H1 (cell line): ENCODE results near the gene MYH16. TPM values are rescaled to one million over a fixed set of nuclear protein-coding genes. Genes with fewer than 3 reads are reported as not detected.

Experiments
- CTCF ChIA-PET: fragments of 300-600 bp; sonication (Branson Sonifier 250); formaldehyde crosslinking; loops from one replicate; lab custom pipeline; 2021; ENCODE audit not compliant: partially characterized antibody; lab: Charles Lee
- POLR2A ChIA-PET: fragments of 300-600 bp; sonication (Branson Sonifier 250); formaldehyde crosslinking; loops from one replicate; lab custom pipeline; 2021; ENCODE audit warnings: inconsistent platforms; ENCODE audit not compliant: partially characterized antibody; lab: Charles Lee
- DNase-seq, 2 experiments: peaks; one replicate each; pipeline versions ENCODE4 v3.0.0 to v3.0.0-alpha.2; 2010 to 2022; ENCODE audit warnings: low spot score in 2 of 2, low read depth in 1 of 2, mixed read lengths in 1 of 2
- FAIRE-seq: peaks from 2 replicates; lab custom pipeline; 2011; peaks lifted over from hg19 to GRCh38; lab: Jason Lieb, UNC
- H2AFZ ChIP-seq: 2 replicates; pipeline ENCODE4 v1.8.1; 2012; ENCODE audit warnings: low read length, inconsistent platforms
- H2AK5ac ChIP-seq: 2 replicates; pipeline ENCODE4 v1.6.1; 2013; ENCODE audit warnings: low read depth, low read length
- H2BK120ac ChIP-seq: replicated peaks from 2 replicates; pipeline ENCODE3; 2013; ENCODE audit warnings: low read depth, low read length, inconsistent platforms
- H2BK12ac ChIP-seq: 2 replicates; pipeline ENCODE4 v1.6.1; 2013; ENCODE audit warnings: low read depth, low read length
- H2BK15ac ChIP-seq: 2 replicates; pipeline ENCODE4 v1.6.1; 2013; ENCODE audit warnings: low read length
- H2BK20ac ChIP-seq: 2 replicates; pipeline ENCODE4 v1.6.1; 2013; ENCODE audit warnings: low read length
- H2BK5ac ChIP-seq: 2 replicates; pipeline ENCODE4 v1.6.1; 2013; ENCODE audit warnings: low read depth, low read length
- H3K14ac ChIP-seq: 2 replicates; pipeline ENCODE4 v1.6.1; 2013; ENCODE audit warnings: inconsistent platforms; ENCODE audit not compliant: insufficient read length
- H3K18ac ChIP-seq: 2 replicates; pipeline ENCODE4 v1.6.1; 2013; ENCODE audit warnings: low read length; ENCODE audit errors: extremely low read depth
- H3K23ac ChIP-seq: 2 replicates; pipeline ENCODE4 v1.6.1; 2013; ENCODE audit warnings: inconsistent platforms; ENCODE audit not compliant: insufficient read length
- H3K23me2 ChIP-seq: 2 replicates; pipeline ENCODE4 v1.6.1; 2013; ENCODE audit warnings: low read depth, low read length
- H3K27ac ChIP-seq: 2 replicates; pipeline ENCODE4 v1.6.1; 2011; ENCODE audit warnings: low read depth, low read length, inconsistent platforms
- H3K27me3 ChIP-seq, 4 experiments: replicated peaks in 1 of 4; 1 replicate in 1 of 4; 2 replicates in 3 of 4; pipeline versions ENCODE4 v1.6.1 to v1.8.1; 2011 to 2013; ENCODE audit warnings: low read length in 3 of 4, mild to moderate bottlenecking in 3 of 4, inconsistent platforms in 2 of 4, mixed read lengths in 2 of 4, moderate library complexity in 1 of 4; ENCODE audit not compliant: control insufficient read depth in 3 of 4, insufficient read depth in 3 of 4; ENCODE audit errors: extremely low read depth in 1 of 4
- H3K36me3 ChIP-seq, 4 experiments: 2 replicates each; pipeline versions ENCODE4 v1.6.1 to v1.8.1; 2011 to 2013; ENCODE audit warnings: mild to moderate bottlenecking in 4 of 4, low read length in 3 of 4, moderate library complexity in 2 of 4, control low read depth in 1 of 4, inconsistent platforms in 1 of 4; ENCODE audit not compliant: insufficient read depth in 4 of 4, control insufficient read depth in 2 of 4
- H3K4ac ChIP-seq: replicated peaks from 2 replicates; pipeline ENCODE3; 2013; ENCODE audit warnings: low read length, low read depth, mixed read lengths, inconsistent platforms; ENCODE audit not compliant: insufficient read length
- H3K4me1 ChIP-seq, 4 experiments: replicated peaks in 1 of 4; 1 replicate in 1 of 4; 2 replicates in 3 of 4; pipeline versions ENCODE4 v1.6.1 to v1.8.1; 2011 to 2013; ENCODE audit warnings: low read length in 3 of 4, inconsistent platforms in 2 of 4, mixed read lengths in 1 of 4; ENCODE audit not compliant: insufficient read depth in 4 of 4, control insufficient read depth in 3 of 4
- H3K4me2 ChIP-seq, 2 experiments: 2 replicates each; pipeline versions ENCODE4 v1.6.1 to v1.8.1; 2011 to 2013; ENCODE audit warnings: low read depth in 2 of 2, low read length in 2 of 2, control low read depth in 1 of 2, inconsistent platforms in 1 of 2, mild to moderate bottlenecking in 1 of 2; ENCODE audit not compliant: insufficient read depth in 1 of 2
- H3K4me3 ChIP-seq, 4 experiments: fragments of 200-600, 300-600 bp in 1 of 4; sonication (generic), shearing (Covaris generic), sonication (Bioruptor Twin) in 1 of 4; 2 replicates each; pipeline versions ENCODE4 v1.5.1 to v1.8.1; 2011 to 2016; ENCODE audit warnings: low read length in 4 of 4, low read depth in 3 of 4, control low read depth in 2 of 4, inconsistent platforms in 2 of 4, mild to moderate bottlenecking in 2 of 4, mixed read lengths in 1 of 4, moderate library complexity in 1 of 4; ENCODE audit not compliant: insufficient read depth in 2 of 4; ENCODE audit errors: extremely low read depth in 1 of 4
- H3K56ac ChIP-seq: replicated peaks from 2 replicates; pipeline ENCODE3; 2013; ENCODE audit warnings: low read depth, mild to moderate bottlenecking, mixed read lengths, low read length, inconsistent platforms; ENCODE audit not compliant: insufficient read length
- H3K79me1 ChIP-seq: 2 replicates; pipeline ENCODE4 v1.6.1; 2013; ENCODE audit warnings: low read depth, low read length, control low read depth
- H3K79me2 ChIP-seq, 2 experiments: 2 replicates each; pipeline versions ENCODE4 v1.6.1 to v1.8.1; 2012 to 2013; ENCODE audit warnings: low read length in 2 of 2, mild to moderate bottlenecking in 2 of 2, inconsistent platforms in 1 of 2; ENCODE audit not compliant: insufficient read depth in 2 of 2, control insufficient read depth in 1 of 2
- H3K9ac ChIP-seq, 4 experiments: replicated peaks in 1 of 4; 1 replicate in 1 of 4; 2 replicates in 3 of 4; pipeline versions ENCODE4 v1.6.1 to v1.8.1; 2011 to 2013; ENCODE audit warnings: low read depth in 3 of 4, low read length in 3 of 4, control low read depth in 2 of 4, mild to moderate bottlenecking in 2 of 4, moderate library complexity in 2 of 4, inconsistent platforms in 1 of 4; ENCODE audit errors: extremely low read depth in 1 of 4
- H3K9me3 ChIP-seq, 2 experiments: 2 replicates each; pipeline versions ENCODE4 v1.6.1 to v1.8.1; 2012 to 2013; ENCODE audit warnings: mild to moderate bottlenecking in 2 of 2, moderate library complexity in 2 of 2, control low read depth in 1 of 2, inconsistent platforms in 1 of 2, low read depth in 1 of 2, low read length in 1 of 2, mixed read lengths in 1 of 2; ENCODE audit not compliant: insufficient read depth in 2 of 2
- H4K20me1 ChIP-seq, 2 experiments: replicated peaks in 1 of 2; 2 replicates each; pipeline versions ENCODE3 to v1.8.1; 2011 to 2013; ENCODE audit warnings: inconsistent platforms in 2 of 2, low read length in 2 of 2, mild to moderate bottlenecking in 1 of 2; ENCODE audit not compliant: insufficient read depth in 2 of 2, control insufficient read depth in 1 of 2
- H4K5ac ChIP-seq: 2 replicates; pipeline ENCODE4 v1.6.1; 2013; ENCODE audit warnings: low read length, low read depth, mixed read lengths, inconsistent platforms; ENCODE audit not compliant: insufficient read length
- H4K8ac ChIP-seq: 2 replicates; pipeline ENCODE4 v1.8.0; 2013; ENCODE audit warnings: mild to moderate bottlenecking, moderate library complexity, low read length, inconsistent platforms; ENCODE audit not compliant: insufficient read depth; ENCODE audit errors: extremely low read depth
- H4K91ac ChIP-seq: replicated peaks from 2 replicates; pipeline ENCODE3; 2013; ENCODE audit warnings: low read length, mixed read lengths, inconsistent platforms; ENCODE audit not compliant: insufficient read length
- BRCA1 ChIP-seq: IDR thresholded peaks from 2 replicates; pipeline ENCODE4 v1.6.1; 2012; ENCODE audit warnings: low read depth, low read length, improper control_type of control experiment
- CHD2 ChIP-seq: IDR thresholded peaks from 2 replicates; pipeline ENCODE4 v1.6.1; 2012; ENCODE audit warnings: low read length, improper control_type of control experiment
- CREB1 ChIP-seq: IDR thresholded peaks from 2 replicates; pipeline ENCODE4 v1.6.1; 2012; ENCODE audit warnings: inconsistent platforms
- HDAC2 ChIP-seq, 2 experiments: fragments of 300-600 bp in 1 of 2; sonication (generic) in 1 of 2; IDR thresholded peaks; 2 replicates each; pipeline ENCODE4 v1.6.1; 2011 to 2012; ENCODE audit warnings: low read depth in 2 of 2, low read length in 2 of 2, mild to moderate bottlenecking in 2 of 2, moderate library complexity in 2 of 2, borderline replicate concordance in 1 of 2, inconsistent platforms in 1 of 2
- MAFK ChIP-seq: IDR thresholded peaks from 2 replicates; pipeline ENCODE4 v1.6.1; 2012; ENCODE audit warnings: low read depth, mild to moderate bottlenecking, improper control_type of control experiment, low read length
- POU5F1 ChIP-seq: IDR thresholded peaks from 2 replicates; pipeline ENCODE4 v1.6.1; 2011; ENCODE audit warnings: low read depth, mild to moderate bottlenecking, low read length, moderate library complexity
- RNF2 ChIP-seq: fragments of 200-900, 300-1000 bp; sonication (generic); IDR thresholded peaks from 2 replicates; pipeline ENCODE4 v1.7.1; 2016; ENCODE audit warnings: borderline replicate concordance, low read depth, mild to moderate bottlenecking, antibody characterized with exemption, low read length; ENCODE audit not compliant: poor library complexity, severe bottlenecking; ENCODE audit errors: missing control alignments
- SP2 ChIP-seq: IDR thresholded peaks from 2 replicates; pipeline ENCODE4 v1.6.1; 2012; ENCODE audit warnings: mild to moderate bottlenecking, low read length, inconsistent platforms
- TAF1 ChIP-seq: IDR thresholded peaks from 2 replicates; pipeline ENCODE4 v1.6.1; 2011; ENCODE audit warnings: mild to moderate bottlenecking, low read depth, low read length
- ZNF274 ChIP-seq: IDR thresholded peaks from 2 replicates; pipeline ENCODE4 v1.7.0; 2012; ENCODE audit warnings: low read length, borderline replicate concordance; ENCODE audit errors: extremely low read depth
- WGBS, 2 experiments: shearing (Covaris generic) in 1 of 2; methylation state at CpG; one replicate each; pipeline versions ENCODE4 v1.1.6 to v1.1.7; 2013 to 2015; ENCODE audit warnings: low lambda C conversion rate in 2 of 2, mixed read lengths in 2 of 2, inconsistent platforms in 1 of 2, low coverage in 1 of 2, missing lambda C conversion rate in 1 of 2; ENCODE audit not compliant: insufficient replicate concordance in 2 of 2, insufficient coverage in 1 of 2, insufficient read length in 1 of 2; ENCODE audit errors: extremely low coverage in 1 of 2, missing lambda C conversion rate in 1 of 2; 5-methylcytosine and 5-hydroxymethylcytosine counted together
- polyA plus RNA-seq, 7 experiments: library from polyadenylated mRNA; depleted of rRNA in 3 of 7; stranded (reverse) in 5 of 7; unstranded in 2 of 7; fragments of >200 nt in 5 of 7; fragments of 200-250 nt in 2 of 7; gene quantifications; 1 replicate in 5 of 7; 2 replicates in 1 of 7; 4 replicates in 1 of 7; pipeline versions ENCODE4 v1.2.1 to v1.2.3, GENCODE V29; 2011 to 2013; ENCODE audit warnings: missing spikeins in 2 of 7, mixed read lengths in 2 of 7
- total RNA-seq: library from RNA; stranded (reverse); fragmentation: NEBNext Ultra II Directional; extraction: Animal tissue kit (Norgen Biotek cat#: 25700); gene quantifications from 2 replicates; pipeline ENCODE4 v1.2.1, GENCODE V29; 2021
- TF ChIP-seq, protein P1 (sequence below): IDR thresholded peaks from 2 replicates; pipeline ENCODE4 v1.6.1; 2012; ENCODE audit warnings: low read length, inconsistent platforms
- TF ChIP-seq, protein P2 (sequence below): IDR thresholded peaks from 2 replicates; pipeline ENCODE4 v1.6.1; 2011; ENCODE audit warnings: low read length, improper control_type of control experiment

Gene MYH16
- total and polyA plus RNA-seq, 2 of the 8 experiments (the other 6 are each of a cell fraction or from before 2014, with no cell fraction given) = not detected

DNA sequence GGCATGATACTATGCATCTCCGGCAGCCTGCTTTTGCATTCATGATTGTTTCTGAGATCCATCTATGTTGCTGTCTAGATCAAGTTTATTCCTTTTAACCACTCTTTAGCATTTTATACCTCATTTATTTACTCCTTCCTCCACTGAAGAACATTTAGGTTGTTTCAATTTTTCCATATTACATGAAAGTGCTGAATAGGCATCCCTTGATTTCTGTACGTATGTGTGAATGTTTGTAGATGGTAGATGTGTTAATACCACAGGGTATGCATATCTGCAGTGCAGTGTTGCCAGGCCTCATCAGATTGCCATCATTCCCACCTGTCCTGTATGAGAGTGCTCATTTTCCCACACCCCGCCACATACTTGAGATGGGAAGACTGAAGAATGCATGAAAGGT, 67.0 kb downstream of the MYH16 start:
- Histone ChIP-seq H4K20me1 (no peaks in the 10 kb centered on the region), H3K4ac (no peak overlapping the region), H3K27ac (no peak overlapping the region), H3K4me3 (no peak overlapping the region), H3K79me1 (no peaks in the 10 kb centered on the region), H2AFZ (no peak overlapping the region), H3K18ac (no peak overlapping the region), H3K27me3 (no peaks in the 10 kb centered on the region), H4K8ac (no peak overlapping the region), H2AK5ac (no peak overlapping the region), H3K23me2 (no peaks in the 10 kb centered on the region), H3K4me1 (no peaks in the 10 kb centered on the region), H3K36me3 (peaks cover 2 to 40% (median 25%) of the 10 kb centered on the region in 4 experiments; a peak in 7 of 8 replicates), H2BK120ac (no peak overlapping the region), H4K5ac (no peak overlapping the region), H3K23ac (no peak overlapping the region), H3K14ac (no peak overlapping the region), H2BK12ac (no peak overlapping the region), H3K9ac (no peak overlapping the region), H3K4me2 (no peak overlapping the region), H3K56ac (no peak overlapping the region), H2BK20ac (no peak overlapping the region), H3K79me2 (no peaks in the 10 kb centered on the region), H4K91ac (no peak overlapping the region), H2BK15ac (no peak overlapping the region), H3K9me3 (no peaks in the 10 kb centered on the region), H2BK5ac (no peak overlapping the region)
- DNase-seq (no peak), FAIRE-seq (no peak)
- POLR2A ChIA-PET = interaction anchor here (1.1 kb wide), 1 partner anchor 19 kb away, joined by 3 read pairs; no protein-coding TSS in a partner anchor
- CTCF ChIA-PET = no interaction called here
- 93% methylated on average over 3 of the region's 3 CpGs; no CpG with 5 or more reads in 1 of the 2 experiments for WGBS, 2 experiments
- TF ChIP-seq RNF2 = no peak
- TF ChIP-seq ZNF274 = no peak
- no peak for TF ChIP-seq BRCA1
- no peak for TF ChIP-seq HDAC2 (IDR thresholded peaks at IDR 0.05; ENCODE audit: borderline replicate concordance in 1 of 2, low read depth in 2 of 2, low read length in 2 of 2)
- TF ChIP-seq MAFK = no peak
- no peak for TF ChIP-seq TAF1
- no peak for TF ChIP-seq SP2
- TF ChIP-seq, protein P1, sequence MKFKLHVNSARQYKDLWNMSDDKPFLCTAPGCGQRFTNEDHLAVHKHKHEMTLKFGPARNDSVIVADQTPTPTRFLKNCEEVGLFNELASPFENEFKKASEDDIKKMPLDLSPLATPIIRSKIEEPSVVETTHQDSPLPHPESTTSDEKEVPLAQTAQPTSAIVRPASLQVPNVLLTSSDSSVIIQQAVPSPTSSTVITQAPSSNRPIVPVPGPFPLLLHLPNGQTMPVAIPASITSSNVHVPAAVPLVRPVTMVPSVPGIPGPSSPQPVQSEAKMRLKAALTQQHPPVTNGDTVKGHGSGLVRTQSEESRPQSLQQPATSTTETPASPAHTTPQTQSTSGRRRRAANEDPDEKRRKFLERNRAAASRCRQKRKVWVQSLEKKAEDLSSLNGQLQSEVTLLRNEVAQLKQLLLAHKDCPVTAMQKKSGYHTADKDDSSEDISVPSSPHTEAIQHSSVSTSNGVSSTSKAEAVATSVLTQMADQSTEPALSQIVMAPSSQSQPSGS = no peak
- TF ChIP-seq CREB1 = no peak
- TF ChIP-seq CHD2 = no peak
- TF ChIP-seq POU5F1 = no peak
- TF ChIP-seq, protein P2, sequence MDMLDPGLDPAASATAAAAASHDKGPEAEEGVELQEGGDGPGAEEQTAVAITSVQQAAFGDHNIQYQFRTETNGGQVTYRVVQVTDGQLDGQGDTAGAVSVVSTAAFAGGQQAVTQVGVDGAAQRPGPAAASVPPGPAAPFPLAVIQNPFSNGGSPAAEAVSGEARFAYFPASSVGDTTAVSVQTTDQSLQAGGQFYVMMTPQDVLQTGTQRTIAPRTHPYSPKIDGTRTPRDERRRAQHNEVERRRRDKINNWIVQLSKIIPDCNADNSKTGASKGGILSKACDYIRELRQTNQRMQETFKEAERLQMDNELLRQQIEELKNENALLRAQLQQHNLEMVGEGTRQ = no peak
